Mesothelial cell of epicardium (in vitro differentiated cells): Measurements from ENCODE around the gene CHAMP1. TPM values are rescaled to one million over a fixed set of nuclear protein-coding genes. Genes with fewer than 3 reads are reported as not detected.

ENCODE experiments used
- DNase-seq, 2 experiments: peaks; one replicate each; pipeline ENCODE4 v3.0.0; 2021; ENCODE audit warnings: low spot score in 2 of 2; ENCODE audit not compliant: unreplicated experiment in 2 of 2
- H3K27ac Mint-ChIP-seq: 2 replicates; pipeline ENCODE4 v1.8.0; 2021; ENCODE audit warnings: mixed read lengths
- H3K27me3 Mint-ChIP-seq: 2 replicates; pipeline ENCODE4 v1.8.0; 2021; ENCODE audit warnings: low read depth, mixed read lengths
- H3K36me3 Mint-ChIP-seq: 2 replicates; pipeline ENCODE4 v1.8.0; 2021; ENCODE audit warnings: mixed read lengths
- H3K4me1 Mint-ChIP-seq: 2 replicates; pipeline ENCODE4 v1.8.0; 2021; ENCODE audit warnings: mixed read lengths
- H3K4me3 Mint-ChIP-seq: 2 replicates; pipeline ENCODE4 v1.8.0; 2021; ENCODE audit warnings: mild to moderate bottlenecking, moderate library complexity, mixed read lengths
- H3K9me3 Mint-ChIP-seq: 2 replicates; pipeline ENCODE4 v1.8.0; 2021; ENCODE audit warnings: mixed read lengths
- CTCF ChIP-seq: fragments of 200-600 bp; sonication (generic); IDR thresholded peaks from one replicate; pipeline ENCODE4 v1.5.0; 2021; ENCODE audit warnings: antibody characterized with exemption; ENCODE audit not compliant: unreplicated experiment
- total RNA-seq: library from RNA; stranded (reverse); gene quantifications from 3 replicates; pipeline ENCODE4 v1.2.1, GENCODE V29; 2021

The CHAMP1 gene
- total RNA-seq, 1 donor from 2014 or later: 27.9 TPM

DNA sequence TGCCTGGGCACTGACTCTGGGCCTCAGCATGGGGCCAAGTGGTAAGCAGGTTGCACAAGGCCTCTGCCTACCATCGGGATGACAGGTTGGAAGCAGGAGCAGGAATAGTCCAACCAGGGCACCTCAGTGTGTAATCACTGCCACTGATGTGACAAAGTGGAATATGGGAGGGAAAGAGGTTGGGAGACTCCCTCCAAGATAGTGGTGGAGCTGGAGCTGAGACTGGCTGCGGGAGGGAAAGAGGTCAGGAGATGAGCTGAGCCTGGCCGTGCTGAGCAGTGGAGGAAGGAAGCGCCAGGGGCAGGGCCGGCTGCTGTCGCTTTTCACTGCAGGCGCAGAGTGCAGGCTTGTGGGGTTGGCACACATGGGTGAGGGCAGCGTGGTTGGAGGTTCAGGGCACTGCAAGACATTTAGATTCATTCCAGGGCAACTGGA, 26.1 kb upstream of the CHAMP1 start:
- peaks cover 38% of the 10 kb centered on the region for H3K36me3 Mint-ChIP-seq
- H3K4me3 Mint-ChIP-seq: no peak overlapping the region
- H3K27ac Mint-ChIP-seq: no peak overlapping the region
- H3K4me1 Mint-ChIP-seq: peaks cover 10% of the 10 kb centered on the region
- H3K27me3 Mint-ChIP-seq: no peaks in the 10 kb centered on the region
- DNase-seq: no peak
- no peaks in the 10 kb centered on the region for H3K9me3 Mint-ChIP-seq
- TF ChIP-seq CTCF: no peak

GRCh38 chr13:114296448-114296847, 17.9 kb upstream of the CHAMP1 start:
- DNase-seq: no peak
- no peak overlapping the region for H3K27ac Mint-ChIP-seq
- H3K36me3 Mint-ChIP-seq: peaks cover 41% of the 10 kb centered on the region
- H3K9me3 Mint-ChIP-seq: no peaks in the 10 kb centered on the region
- H3K4me3 Mint-ChIP-seq: no peak overlapping the region
- TF ChIP-seq CTCF: no peak
- no peaks in the 10 kb centered on the region for H3K4me1 Mint-ChIP-seq
- H3K27me3 Mint-ChIP-seq: no peaks in the 10 kb centered on the region

DNA sequence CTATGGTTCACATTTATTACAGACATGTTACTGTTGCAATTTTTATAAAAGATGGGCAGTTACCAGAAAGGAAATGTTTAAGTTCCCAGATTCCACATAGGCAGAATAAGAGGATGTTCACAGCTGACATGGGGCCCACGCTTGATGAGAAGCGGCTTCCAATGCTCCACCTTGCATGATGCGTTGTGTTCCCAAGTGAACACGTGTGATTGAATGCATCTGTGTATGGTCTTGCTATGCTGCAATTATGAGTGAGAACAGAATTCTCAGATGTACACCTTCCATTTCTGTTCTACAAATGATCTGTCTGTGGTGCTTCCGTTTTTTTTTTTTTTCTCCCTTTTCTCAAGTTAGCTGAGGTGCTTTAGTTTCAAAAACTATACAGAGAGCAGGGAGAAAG, 17.4 kb upstream of the CHAMP1 start:
- no peak for DNase-seq
- Mint-ChIP-seq H3K9me3 (no peaks in the 10 kb centered on the region), H3K4me3 (no peak overlapping the region), H3K27ac (no peak overlapping the region), H3K4me1 (no peaks in the 10 kb centered on the region), H3K36me3 (peaks cover 43% of the 10 kb centered on the region), H3K27me3 (no peaks in the 10 kb centered on the region)
- TF ChIP-seq CTCF: no peak

- Mint-ChIP-seq H3K9me3 (no peaks in the 10 kb centered on the region), H3K27ac (no peak overlapping the region), H3K4me3 (no peak overlapping the region), H3K27me3 (no peaks in the 10 kb centered on the region), H3K4me1 (no peaks in the 10 kb centered on the region), H3K36me3 (peaks cover 32% of the 10 kb centered on the region)
- DNase-seq: no peak
- TF ChIP-seq CTCF: no peak
Observed at GRCh38 chr13:114298866-114299265, 15.4 kb upstream of the CHAMP1 start.

GRCh38 chr13:114299604-114300305, 14.5 kb upstream of the CHAMP1 start:
- Mint-ChIP-seq H3K27ac (no peak overlapping the region), H3K4me3 (no peak overlapping the region), H3K9me3 (no peaks in the 10 kb centered on the region), H3K4me1 (no peaks in the 10 kb centered on the region), H3K36me3 (peaks cover 30% of the 10 kb centered on the region), H3K27me3 (no peaks in the 10 kb centered on the region)
- no peak for DNase-seq
- TF ChIP-seq CTCF: no peak
